ENCODE data around the gene MED22.

The MED22 gene

GRCh38 chr9:133375724-133376654 lies 28.1 kb upstream of the MED22 start, which contains the start of the genes STKLD1 and SURF4:
STKLD1 (plus strand) TSS chr9:133376366; CDS start chr9:133376474, 108 bp downstream.
SURF4 (minus strand) TSS chr9:133376060; CDS start chr9:133375969, 91 bp downstream.
- peak; percentile 55 for DNase-seq (ENCODE audit: low read depth)

- no peak for DNase-seq (ENCODE audit: low read depth)
Observed at GRCh38 chr9:133375116-133375723, 27.3 kb upstream of the MED22 start.

GRCh38 chr9:133374612-133375115 lies 26.7 kb upstream of the MED22 start:
- DNase-seq (ENCODE audit: low read depth), result peak; percentile 41

GRCh38 chr9:133372144-133372543 lies 24.2 kb upstream of the MED22 start:
- DNase-seq (ENCODE audit: low read depth), result no peak

- DNase-seq (ENCODE audit: low read depth), result no peak
Observed at GRCh38 chr9:133371261-133371711, 23.4 kb upstream of the MED22 start.

GRCh38 chr9:133370685-133371084 lies 22.8 kb upstream of the MED22 start:
- DNase-seq (ENCODE audit: low read depth), result no peak

- no peak for DNase-seq (ENCODE audit: low read depth)
Observed at GRCh38 chr9:133369933-133370332, 22.0 kb upstream of the MED22 start.

- DNase-seq (ENCODE audit: low read depth), result no peak
Observed at GRCh38 chr9:133369422-133369821, 21.5 kb upstream of the MED22 start.

- no peak for DNase-seq (ENCODE audit: low read depth)
Observed at GRCh38 chr9:133368249-133368881, 20.4 kb upstream of the MED22 start.

GRCh38 chr9:133367778-133368177 lies 19.8 kb upstream of the MED22 start:
- DNase-seq (ENCODE audit: low read depth), result no peak

GRCh38 chr9:133367221-133367620 lies 19.3 kb upstream of the MED22 start:
- DNase-seq (ENCODE audit: low read depth), result no peak

GRCh38 chr9:133366435-133366834 lies 18.5 kb upstream of the MED22 start:
- no peak for DNase-seq (ENCODE audit: low read depth)

GRCh38 chr9:133362359-133363044 lies 14.6 kb upstream of the MED22 start:
- DNase-seq (ENCODE audit: low read depth), result no peak

GRCh38 chr9:133361507-133362092 lies 13.7 kb upstream of the MED22 start:
- DNase-seq (ENCODE audit: low read depth), result no peak

GRCh38 chr9:133360400-133361393 lies 12.8 kb upstream of the MED22 start:
- no peak for DNase-seq (ENCODE audit: low read depth)

GRCh38 chr9:133359399-133360175 lies 11.7 kb upstream of the MED22 start:
- no peak for DNase-seq (ENCODE audit: low read depth)

- no peak for DNase-seq (ENCODE audit: low read depth)
Observed at GRCh38 chr9:133357656-133358055, 9.7 kb upstream of the MED22 start.

GRCh38 chr9:133356391-133357091 lies 8.6 kb upstream of the MED22 start, which contains the start of the genes SURF1 and SURF2:
SURF1 (minus strand) TSS chr9:133356487; CDS start chr9:133356453, 34 bp downstream.
SURF2 (plus strand) TSS chr9:133356550; CDS start chr9:133356593, 43 bp downstream.
- DNase-seq (ENCODE audit: low read depth), result no peak
